ENCODE results near the gene CATSPER2. TPM values are rescaled to one million over a fixed set of nuclear protein-coding genes. Genes with fewer than 3 reads are reported as not detected.
"Not testable (repeated sequence)": the region's sequence is repeated elsewhere in the genome, so short reads cannot be mapped to it uniquely, and the experiment has no call there.

The CATSPER2 gene
- total RNA-seq, 2 experiments from 2014 or later: 6.6 to 9.0 TPM

GRCh38 chr15:43638464-43639204 is 10.0 kb downstream of the CATSPER2 start:
- H3K36me3 Mint-ChIP-seq (ENCODE audit: low read depth); H3K4me3 Mint-ChIP-seq; CTCF ChIA-PET; intact Hi-C loops (cut with micrococcal nuclease); H3K27ac Mint-ChIP-seq; H3K4me1 Mint-ChIP-seq (ENCODE audit: low read depth); POLR2A ChIA-PET; DNase-seq; ATAC-seq; H3K9me3 Mint-ChIP-seq; H3K27me3 Mint-ChIP-seq: not testable (repeated sequence)

DNA sequence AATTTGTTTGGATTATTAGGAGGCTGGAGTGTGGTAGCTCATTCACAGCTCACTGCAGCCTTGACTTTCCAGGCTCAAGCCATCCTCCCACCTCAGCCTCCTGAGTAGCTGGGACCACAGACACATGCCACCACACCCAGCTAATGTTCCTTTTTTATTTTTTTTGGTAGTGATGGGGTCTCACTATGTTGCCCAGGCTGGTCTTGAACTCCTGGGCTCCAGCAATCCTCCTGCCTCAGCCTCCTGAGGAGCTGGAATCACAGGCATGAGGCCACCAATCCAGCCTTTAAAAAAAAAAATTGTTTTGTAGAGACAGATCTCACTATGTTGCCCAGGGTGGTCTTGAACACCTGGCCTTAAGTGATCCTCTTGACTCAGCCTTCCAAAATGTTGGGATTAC is 21.7 kb downstream of the CATSPER2 start:
- H3K4me3 Mint-ChIP-seq; CTCF ChIA-PET; H3K9me3 Mint-ChIP-seq; H3K36me3 Mint-ChIP-seq (ENCODE audit: low read depth); ATAC-seq; H3K4me1 Mint-ChIP-seq (ENCODE audit: low read depth); DNase-seq; H3K27me3 Mint-ChIP-seq; H3K27ac Mint-ChIP-seq; intact Hi-C loops (cut with micrococcal nuclease): not testable (repeated sequence)
- POLR2A ChIA-PET: interaction anchor here (0.6 kb wide), 1 partner anchor 126 kb away, joined by 3 read pairs; no protein-coding TSS in a partner anchor

DNA sequence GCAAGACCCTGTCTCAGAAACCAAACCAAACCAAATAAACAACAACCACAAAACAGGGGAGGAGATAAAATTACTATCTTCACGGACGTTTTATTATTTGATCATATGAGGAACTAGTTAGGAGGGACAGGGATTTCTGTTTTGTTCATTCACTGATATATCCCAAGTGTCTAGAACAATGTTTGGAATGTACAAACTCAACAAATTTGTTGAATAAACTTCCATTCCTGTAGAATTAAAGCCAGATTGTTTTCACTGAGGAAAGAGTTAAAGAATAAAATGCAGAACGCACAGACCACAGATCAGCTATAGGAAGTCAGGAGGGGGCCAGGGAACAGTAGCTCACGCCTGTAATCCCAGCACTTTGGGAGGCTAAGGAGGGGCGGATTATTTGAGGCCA is 23.5 kb downstream of the CATSPER2 start:
- Mint-ChIP-seq H3K9me3 (no peaks in the 10 kb centered on the region), H3K27ac (no peak overlapping the region), H3K27me3 (peaks cover 6% of the 10 kb centered on the region), H3K4me3 (no peak overlapping the region), H3K4me1 (ENCODE audit: low read depth) (no peaks in the 10 kb centered on the region), H3K36me3 (ENCODE audit: low read depth) (no peaks in the 10 kb centered on the region)
- ATAC-seq: no peak
- no peak for DNase-seq
- intact Hi-C loops (cut with micrococcal nuclease): no loop called here
- ChIA-PET POLR2A (no interaction called here), CTCF (no interaction called here)
- no peak for TF ChIP-seq CTCF (IDR thresholded peaks at IDR 0.05)

DNA sequence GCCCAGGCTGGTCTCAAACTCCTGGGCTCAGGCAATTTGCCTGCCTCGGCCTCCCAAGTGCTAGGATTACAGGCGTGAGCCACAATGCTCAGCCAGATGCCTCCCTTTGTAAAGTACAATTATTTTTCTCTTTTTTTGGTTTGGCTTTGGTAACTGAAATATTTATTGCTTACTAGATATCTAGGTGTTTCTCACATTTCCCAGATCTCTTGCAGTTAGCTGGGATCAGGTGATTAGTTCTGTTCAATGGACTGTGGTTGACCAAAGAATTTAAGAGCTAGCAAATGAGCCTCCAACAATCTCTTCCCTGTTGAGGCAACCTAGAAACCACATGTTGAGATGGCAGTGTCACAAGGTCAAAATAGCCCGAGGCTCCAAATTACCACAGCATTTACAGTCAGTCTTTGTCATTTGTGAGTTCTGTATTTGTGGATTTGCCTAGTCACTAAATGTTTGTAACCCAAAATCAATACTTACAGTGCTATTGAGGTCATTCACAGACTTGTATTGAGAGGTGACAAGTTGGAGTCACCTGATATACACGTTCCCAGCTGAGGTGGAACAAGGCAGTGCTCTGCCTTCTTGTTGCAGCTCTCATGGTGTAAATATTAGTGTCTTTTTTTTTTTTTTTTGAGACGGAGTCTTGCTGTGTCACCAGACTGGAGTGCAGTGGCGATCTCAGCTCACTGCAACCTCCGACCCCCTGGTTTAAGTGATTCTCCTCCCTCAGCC is 26.4 kb downstream of the CATSPER2 start:
- H3K27me3 Mint-ChIP-seq; CTCF ChIA-PET; H3K27ac Mint-ChIP-seq; POLR2A ChIA-PET; H3K36me3 Mint-ChIP-seq (ENCODE audit: low read depth); intact Hi-C loops (cut with micrococcal nuclease); H3K4me3 Mint-ChIP-seq; DNase-seq; ATAC-seq; H3K4me1 Mint-ChIP-seq (ENCODE audit: low read depth); H3K9me3 Mint-ChIP-seq: not testable (repeated sequence)

GRCh38 chr15:43618700-43619099 is 29.9 kb downstream of the CATSPER2 start, which contains the start of gene STRC:
Gene STRC, minus strand, starts transcription at chr15:43618800. Its CDS starts 78 bp downstream, at chr15:43618722.
- intact Hi-C loops (cut with micrococcal nuclease); CTCF ChIA-PET; H3K4me1 Mint-ChIP-seq (ENCODE audit: low read depth); H3K9me3 Mint-ChIP-seq; POLR2A ChIA-PET; H3K27me3 Mint-ChIP-seq; ATAC-seq; DNase-seq; H3K36me3 Mint-ChIP-seq (ENCODE audit: low read depth); H3K4me3 Mint-ChIP-seq; H3K27ac Mint-ChIP-seq: not testable (repeated sequence)

- ATAC-seq; DNase-seq; H3K27ac Mint-ChIP-seq; H3K27me3 Mint-ChIP-seq; H3K4me3 Mint-ChIP-seq; H3K9me3 Mint-ChIP-seq; intact Hi-C loops (cut with micrococcal nuclease); CTCF ChIA-PET; H3K4me1 Mint-ChIP-seq (ENCODE audit: low read depth); POLR2A ChIA-PET; H3K36me3 Mint-ChIP-seq (ENCODE audit: low read depth): not testable (repeated sequence)
Observed at GRCh38 chr15:43617750-43618149, 30.9 kb downstream of the CATSPER2 start.

DNA sequence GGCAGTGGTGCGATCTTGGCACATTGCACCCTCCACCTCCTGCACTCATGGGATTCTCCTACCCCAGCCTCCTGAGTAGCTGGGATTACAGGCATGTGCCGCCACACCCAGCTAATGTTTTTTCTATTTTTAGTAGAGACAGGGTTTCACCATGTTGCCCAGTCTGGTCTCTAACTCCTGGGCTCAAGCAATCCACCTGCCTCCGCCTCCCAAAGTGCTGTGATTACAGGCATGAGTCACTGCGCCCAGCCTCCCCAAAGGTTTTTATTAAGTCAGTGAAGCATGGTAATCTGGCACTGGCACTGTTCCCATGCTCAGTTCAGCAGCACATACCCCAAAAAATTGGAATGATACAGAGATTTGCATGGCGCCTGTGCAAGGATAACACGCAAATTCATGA is 46.4 kb downstream of the CATSPER2 start:
- intact Hi-C loops (cut with micrococcal nuclease); H3K27ac Mint-ChIP-seq; H3K36me3 Mint-ChIP-seq (ENCODE audit: low read depth); ATAC-seq; CTCF ChIA-PET; POLR2A ChIA-PET; DNase-seq; H3K9me3 Mint-ChIP-seq; H3K4me3 Mint-ChIP-seq; H3K4me1 Mint-ChIP-seq (ENCODE audit: low read depth): not testable (repeated sequence)
- peaks cover 17% of the 10 kb centered on the region for H3K27me3 Mint-ChIP-seq

GRCh38 chr15:43600200-43600599 is 48.4 kb downstream of the CATSPER2 start:
- intact Hi-C loops (cut with micrococcal nuclease); H3K27ac Mint-ChIP-seq; H3K4me3 Mint-ChIP-seq; H3K36me3 Mint-ChIP-seq (ENCODE audit: low read depth); DNase-seq; ATAC-seq; H3K9me3 Mint-ChIP-seq; H3K4me1 Mint-ChIP-seq (ENCODE audit: low read depth); POLR2A ChIA-PET: not testable (repeated sequence)
- CTCF ChIA-PET: interaction anchor here (0.6 kb wide), 1 partner anchor 650 kb away, joined by 3 read pairs; no protein-coding TSS in a partner anchor
- H3K27me3 Mint-ChIP-seq: peaks cover 23% of the 10 kb centered on the region

DNA sequence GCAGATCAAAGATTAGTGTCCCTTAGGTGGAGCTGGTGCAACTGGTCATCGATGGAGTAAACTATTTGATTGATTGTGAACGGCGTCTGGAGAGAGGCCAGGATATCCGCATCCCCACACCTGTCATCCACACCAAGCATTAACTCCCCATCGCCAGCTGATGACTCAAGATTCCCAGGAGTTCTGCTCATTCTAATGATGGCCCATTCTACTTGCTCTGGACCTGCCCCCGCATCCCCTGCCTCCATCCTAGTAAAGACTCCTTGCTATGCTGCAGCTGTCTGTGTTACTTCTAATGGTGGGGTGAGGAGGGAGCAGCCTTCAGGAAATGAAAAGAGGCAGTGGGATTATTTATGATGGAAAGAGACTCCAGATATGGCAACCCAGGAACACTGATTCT is 49.5 kb downstream of the CATSPER2 start:
- H3K27ac Mint-ChIP-seq; intact Hi-C loops (cut with micrococcal nuclease); CTCF ChIA-PET; H3K36me3 Mint-ChIP-seq (ENCODE audit: low read depth); DNase-seq; H3K4me1 Mint-ChIP-seq (ENCODE audit: low read depth); H3K9me3 Mint-ChIP-seq; ATAC-seq; POLR2A ChIA-PET; H3K4me3 Mint-ChIP-seq: not testable (repeated sequence)
- H3K27me3 Mint-ChIP-seq: peaks cover 20% of the 10 kb centered on the region

DNA sequence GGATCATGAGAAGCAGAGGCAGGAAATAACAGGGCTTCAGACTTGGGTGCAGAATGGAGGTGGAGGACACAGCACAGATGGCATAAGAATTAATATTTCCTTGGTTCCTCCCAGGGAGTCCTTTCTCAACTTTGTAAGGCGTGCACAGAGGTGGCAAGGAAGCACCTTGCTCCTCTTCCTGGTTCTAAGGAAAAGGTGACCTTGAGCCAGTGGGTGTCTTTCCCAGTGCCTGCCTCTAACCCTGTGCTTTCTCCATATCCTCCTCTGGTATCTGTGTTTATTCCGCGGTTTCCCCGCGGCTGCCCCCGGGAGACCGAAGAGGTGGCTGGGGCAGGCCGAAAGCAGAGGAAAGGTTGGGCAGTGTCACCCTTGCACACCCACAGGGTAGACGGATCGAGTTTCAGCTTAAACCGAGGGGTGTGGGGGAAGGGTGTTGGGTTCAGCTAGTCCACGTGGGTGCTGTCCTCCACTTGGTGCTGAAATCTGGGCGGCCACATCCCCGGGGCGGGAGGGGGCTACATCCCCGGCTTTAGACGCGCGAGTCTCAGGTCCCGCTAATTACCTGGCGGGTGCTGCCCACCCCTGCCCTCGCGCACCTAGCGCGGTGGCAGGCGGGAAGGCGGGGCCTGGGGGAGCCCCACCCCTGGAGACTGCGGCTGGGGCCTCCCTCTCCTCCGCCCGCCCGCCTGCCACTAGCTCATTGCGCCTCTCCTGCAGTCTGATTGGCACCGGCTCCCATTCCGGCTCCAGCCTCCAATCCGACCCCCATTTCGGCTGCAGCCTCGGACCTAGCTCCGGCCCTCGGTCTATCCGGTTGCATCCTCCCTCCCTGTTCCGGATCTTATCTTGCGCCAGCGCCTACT is 55.1 kb downstream of the CATSPER2 start, which contains the start of gene CKMT1B:
TSS of gene CKMT1B (plus strand) at position 700 of the 863 bp plus-strand sequence. CDS start 192 bp downstream, outside the sequence.
- POLR2A ChIA-PET; H3K9me3 Mint-ChIP-seq; DNase-seq; intact Hi-C loops (cut with micrococcal nuclease); H3K36me3 Mint-ChIP-seq (ENCODE audit: low read depth); H3K27me3 Mint-ChIP-seq; H3K27ac Mint-ChIP-seq; CTCF ChIA-PET; H3K4me3 Mint-ChIP-seq; H3K4me1 Mint-ChIP-seq (ENCODE audit: low read depth): not testable (repeated sequence)
- peak; percentile 40 for ATAC-seq
